Astrocyte (in vitro differentiated cells and primary cell): ENCODE results near the gene CAMK2B. TPM values are rescaled to one million over a fixed set of nuclear protein-coding genes. Genes with fewer than 3 reads are reported as not detected.

Source experiments
- DNase-seq: peaks from one replicate; pipeline ENCODE4 v3.0.0-alpha.2; 2010; ENCODE audit warnings: low read depth
- FAIRE-seq: peaks from 2 replicates; lab custom pipeline; 2011; peaks lifted over from hg19 to GRCh38; lab: Jason Lieb, UNC
- H2AFZ ChIP-seq: 2 replicates; pipeline ENCODE4 v1.6.0; 2012; ENCODE audit warnings: low read depth, low read length, inconsistent platforms
- H3K27ac ChIP-seq: 2 replicates; pipeline ENCODE4 v1.5.1; 2011; ENCODE audit warnings: low read depth, low read length, inconsistent platforms
- H3K27me3 ChIP-seq: 2 replicates; pipeline ENCODE4 v1.6.0; 2011; ENCODE audit warnings: low read length, inconsistent platforms; ENCODE audit not compliant: insufficient read depth
- H3K36me3 ChIP-seq: 2 replicates; pipeline ENCODE4 v1.5.1; 2011; ENCODE audit warnings: low read length, inconsistent platforms; ENCODE audit not compliant: insufficient read depth
- H3K4me1 ChIP-seq: 2 replicates; pipeline ENCODE4 v1.5.1; 2011; ENCODE audit warnings: low read length, inconsistent platforms; ENCODE audit not compliant: insufficient read depth
- H3K4me2 ChIP-seq: 2 replicates; pipeline ENCODE4 v1.6.0; 2012; ENCODE audit warnings: low read length, inconsistent platforms
- H3K4me3 ChIP-seq: 2 replicates; pipeline ENCODE4 v1.5.1; 2011; ENCODE audit warnings: low read depth, mild to moderate bottlenecking, low read length, inconsistent platforms; ENCODE audit not compliant: insufficient read depth
- H3K79me2 ChIP-seq: 2 replicates; pipeline ENCODE4 v1.6.0; 2012; ENCODE audit warnings: mild to moderate bottlenecking, low read length, inconsistent platforms; ENCODE audit not compliant: insufficient read depth
- H3K9ac ChIP-seq: 2 replicates; pipeline ENCODE4 v1.6.0; 2012; ENCODE audit warnings: mild to moderate bottlenecking, low read length, inconsistent platforms
- H3K9me3 ChIP-seq: 2 replicates; pipeline ENCODE4 v1.5.1; 2012; ENCODE audit warnings: low read depth, mild to moderate bottlenecking, low read length, inconsistent platforms; ENCODE audit not compliant: insufficient read depth
- H4K20me1 ChIP-seq: 2 replicates; pipeline ENCODE4 v1.6.0; 2012; ENCODE audit warnings: low read length, inconsistent platforms; ENCODE audit not compliant: insufficient read depth
- H3K27ac Mint-ChIP-seq: one replicate; pipeline ENCODE4 v1.8.0; 2021; ENCODE audit warnings: mild to moderate bottlenecking, mixed read lengths; ENCODE audit not compliant: unreplicated experiment
- H3K27me3 Mint-ChIP-seq: one replicate; pipeline ENCODE4 v1.8.0; 2021; ENCODE audit warnings: low read depth, mixed read lengths; ENCODE audit not compliant: unreplicated experiment
- H3K36me3 Mint-ChIP-seq: one replicate; pipeline ENCODE4 v1.8.0; 2021; ENCODE audit warnings: low read depth, mixed read lengths; ENCODE audit not compliant: unreplicated experiment
- H3K4me1 Mint-ChIP-seq: one replicate; pipeline ENCODE4 v1.8.0; 2021; ENCODE audit warnings: low read depth, mixed read lengths; ENCODE audit not compliant: unreplicated experiment
- H3K4me3 Mint-ChIP-seq: one replicate; pipeline ENCODE4 v1.8.0; 2021; ENCODE audit warnings: mild to moderate bottlenecking, moderate library complexity, mixed read lengths; ENCODE audit not compliant: unreplicated experiment
- H3K9me3 Mint-ChIP-seq: one replicate; pipeline ENCODE4 v1.8.0; 2021; ENCODE audit warnings: mild to moderate bottlenecking, mixed read lengths; ENCODE audit not compliant: unreplicated experiment
- CTCF ChIP-seq: IDR thresholded peaks from 2 replicates; pipeline ENCODE4 v1.5.1; 2011; ENCODE audit warnings: low read depth, mild to moderate bottlenecking, inconsistent platforms, low read length, moderate library complexity; ENCODE audit not compliant: insufficient read depth
- EZH2 ChIP-seq: IDR thresholded peaks from 2 replicates; pipeline ENCODE4 v1.6.1; 2012; ENCODE audit warnings: mild to moderate bottlenecking, low read length, inconsistent platforms; ENCODE audit not compliant: insufficient read depth
- total RNA-seq: library from RNA; stranded (reverse); gene quantifications from 2 replicates; pipeline ENCODE4 v1.2.1, GENCODE V29; 2021

CAMK2B gene
- total RNA-seq, 1 donor from 2014 or later = 0.18 TPM

- TF ChIP-seq CTCF = no peak
- no peak for TF ChIP-seq EZH2
- Mint-ChIP-seq H3K4me3 (no peak overlapping the region), H3K4me1 (peaks cover 12% of the 10 kb centered on the region), H3K36me3 (peaks cover 26% of the 10 kb centered on the region), H3K27ac (no peak overlapping the region), H3K27me3 (no peaks in the 10 kb centered on the region), H3K9me3 (no peaks in the 10 kb centered on the region)
- Histone ChIP-seq H3K4me1 (no peaks in the 10 kb centered on the region), H3K36me3 (peaks cover 71% of the 10 kb centered on the region), H3K9me3 (no peaks in the 10 kb centered on the region), H3K4me2 (no peak overlapping the region), H3K4me3 (no peak overlapping the region), H2AFZ (no peak overlapping the region), H3K27me3 (no peaks in the 10 kb centered on the region), H3K27ac (no peak overlapping the region), H3K79me2 (peaks cover 36% of the 10 kb centered on the region), H4K20me1 (peaks cover 91% of the 10 kb centered on the region), H3K9ac (no peak overlapping the region)
- no peak for FAIRE-seq
- DNase-seq = no peak
Observed at GRCh38 chr7:44208085-44208484, 117.3 kb downstream of the CAMK2B start.

GRCh38 chr7:44206008-44206407, 119.4 kb downstream of the CAMK2B start:
- H3K36me3 Mint-ChIP-seq = peaks cover 22% of the 10 kb centered on the region
- FAIRE-seq = no peak
- no peak overlapping the region for H3K4me2 ChIP-seq

More at GRCh38 chr7:44206008-44206407, 119.4 kb downstream of the CAMK2B start:
- Histone ChIP-seq H3K36me3 (peaks cover 54% of the 10 kb centered on the region), H3K9me3 (no peaks in the 10 kb centered on the region), H3K27me3 (no peaks in the 10 kb centered on the region), H2AFZ (no peak overlapping the region), H3K27ac (no peak overlapping the region), H3K4me1 (peaks cover 8% of the 10 kb centered on the region), H4K20me1 (peaks cover 87% of the 10 kb centered on the region), H3K9ac (no peak overlapping the region), H3K79me2 (peaks cover 57% of the 10 kb centered on the region), H3K4me3 (no peak overlapping the region)
- Mint-ChIP-seq H3K4me3 (no peak overlapping the region), H3K4me1 (peaks cover 17% of the 10 kb centered on the region), H3K27ac (no peak overlapping the region), H3K27me3 (no peaks in the 10 kb centered on the region), H3K9me3 (no peaks in the 10 kb centered on the region)
- no peak for TF ChIP-seq CTCF
- TF ChIP-seq EZH2 = no peak
- DNase-seq = no peak
